22Rv1 (cell line): ENCODE measurements around the gene TNFRSF8.

ENCODE experiments used
- H3K27ac ChIP-seq: fragments of 450-650 bp; 2 replicates; pipeline ENCODE4 v1.5.1; 2017
- CTCF ChIP-seq: fragments of 450-650 bp; IDR thresholded peaks from 2 replicates; pipeline ENCODE4 v1.5.1; 2017; ENCODE audit warnings: mild to moderate bottlenecking
- ZFX ChIP-seq: fragments of 450-650 bp; IDR thresholded peaks from 2 replicates; pipeline ENCODE4 v1.6.1; 2017; ENCODE audit warnings: antibody characterized with exemption, borderline replicate concordance

The TNFRSF8 gene

GRCh38 chr1:12132078-12132477, 69.0 kb downstream of the TNFRSF8 start:
- no peak overlapping the region for H3K27ac ChIP-seq

DNA sequence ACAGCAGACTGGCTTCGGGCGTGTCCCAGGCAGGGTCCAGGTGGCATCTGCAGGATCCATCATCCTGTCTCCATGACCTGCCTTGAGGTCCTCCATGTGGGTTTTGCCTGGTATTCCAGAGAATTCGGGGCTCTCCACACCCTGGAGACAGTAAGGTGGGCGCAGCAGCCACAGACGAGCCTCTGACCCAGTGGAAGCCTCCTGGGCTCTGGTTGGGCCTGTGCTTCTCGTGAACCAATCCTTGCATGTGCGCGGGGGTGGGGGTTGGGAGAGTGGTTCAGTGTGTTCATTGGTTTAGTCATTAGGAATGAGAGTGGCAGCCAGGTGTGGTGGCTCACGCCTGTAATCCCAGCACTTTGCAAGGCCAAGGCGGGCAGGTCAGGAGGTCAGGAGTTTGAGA, 71.6 kb downstream of the TNFRSF8 start:
- TF ChIP-seq ZFX: no peak
- no peak for TF ChIP-seq CTCF
- H3K27ac ChIP-seq: no peak overlapping the region

More at GRCh38 chr1:12132078-12132477, 69.0 kb downstream of the TNFRSF8 start:
- TF ChIP-seq CTCF: no peak
- TF ChIP-seq ZFX: no peak

- no peak for TF ChIP-seq CTCF
- TF ChIP-seq ZFX: no peak
- H3K27ac ChIP-seq: no peak overlapping the region
Observed at GRCh38 chr1:12135612-12136011, 72.5 kb downstream of the TNFRSF8 start.

DNA sequence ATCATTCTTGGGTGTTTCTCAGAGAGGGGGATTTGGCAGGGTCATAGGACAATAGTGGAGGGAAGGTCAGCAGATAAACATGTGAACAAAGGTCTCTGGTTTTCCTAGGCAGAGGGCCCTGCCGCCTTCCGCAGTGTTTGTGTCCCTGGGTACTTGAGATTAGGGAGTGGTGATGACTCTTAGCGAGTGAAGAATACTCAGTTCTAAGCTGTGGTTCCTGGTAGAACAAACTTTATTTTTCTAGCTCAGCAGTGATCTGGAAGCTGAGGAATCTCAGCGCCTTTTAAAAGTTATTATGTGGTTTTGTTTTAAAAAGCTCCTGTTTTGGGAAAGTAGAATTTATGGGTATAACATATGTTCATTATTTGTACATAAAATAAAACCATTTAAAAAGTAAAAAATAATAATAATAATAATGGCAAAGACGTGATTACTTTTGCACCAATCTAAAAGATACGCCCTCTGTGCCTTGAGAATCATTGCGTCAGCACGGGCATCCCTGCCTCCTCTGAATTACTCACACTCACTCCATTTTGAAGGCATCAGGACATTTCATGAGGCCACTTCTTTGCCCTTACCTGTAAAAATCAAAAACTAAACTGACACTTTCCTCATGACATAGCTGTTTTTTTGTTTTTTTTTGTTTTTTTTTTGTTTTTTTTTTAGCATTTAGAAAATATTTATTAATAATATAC, 74.0 kb downstream of the TNFRSF8 start:
- TF ChIP-seq ZFX: no peak
- TF ChIP-seq CTCF: no peak
- no peak overlapping the region for H3K27ac ChIP-seq

DNA sequence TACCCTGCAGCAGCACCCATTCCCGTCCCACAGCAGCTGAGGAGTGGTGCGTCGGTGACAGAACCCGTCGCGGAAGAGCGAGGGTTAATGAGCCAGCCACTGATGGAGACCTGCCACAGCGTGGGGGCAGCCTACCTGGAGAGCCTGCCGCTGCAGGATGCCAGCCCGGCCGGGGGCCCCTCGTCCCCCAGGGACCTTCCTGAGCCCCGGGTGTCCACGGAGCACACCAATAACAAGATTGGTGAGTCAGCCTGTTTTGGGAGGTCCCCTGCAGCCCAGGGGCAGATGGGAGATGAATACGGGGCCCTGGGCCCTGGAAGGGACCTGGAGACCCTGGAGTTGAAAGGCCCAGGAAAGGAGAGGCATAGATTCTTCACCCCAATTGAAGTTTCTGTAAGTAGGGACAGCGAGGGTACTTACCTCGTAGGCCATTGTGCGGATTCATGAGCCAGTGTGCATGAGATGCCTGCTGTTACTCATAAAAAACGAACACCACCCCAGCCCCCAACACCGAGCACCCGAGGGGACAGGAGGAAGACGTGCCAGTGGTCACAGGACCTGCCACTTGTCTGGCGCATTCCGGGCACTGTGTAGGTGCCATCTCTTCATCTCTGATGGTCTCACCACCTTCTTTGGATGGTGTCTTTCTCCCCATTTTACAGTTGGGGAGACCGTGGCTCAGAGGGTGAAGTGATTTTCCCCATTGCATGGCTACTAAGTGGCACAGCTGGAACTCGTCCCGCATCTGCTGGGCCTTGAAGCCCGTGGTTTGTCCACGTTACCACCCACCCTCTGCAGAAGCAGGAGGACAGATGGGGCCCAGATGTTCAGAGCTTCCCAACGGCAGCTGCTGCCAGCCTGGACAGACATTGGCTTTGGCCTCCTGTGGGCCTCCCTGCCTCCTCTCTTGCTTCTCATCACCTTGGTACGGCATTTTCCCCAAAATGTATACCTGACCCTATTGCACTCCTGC, 75.4 kb downstream of the TNFRSF8 start:
- TF ChIP-seq ZFX (no peak), CTCF (no peak)
- no peak overlapping the region for H3K27ac ChIP-seq

DNA sequence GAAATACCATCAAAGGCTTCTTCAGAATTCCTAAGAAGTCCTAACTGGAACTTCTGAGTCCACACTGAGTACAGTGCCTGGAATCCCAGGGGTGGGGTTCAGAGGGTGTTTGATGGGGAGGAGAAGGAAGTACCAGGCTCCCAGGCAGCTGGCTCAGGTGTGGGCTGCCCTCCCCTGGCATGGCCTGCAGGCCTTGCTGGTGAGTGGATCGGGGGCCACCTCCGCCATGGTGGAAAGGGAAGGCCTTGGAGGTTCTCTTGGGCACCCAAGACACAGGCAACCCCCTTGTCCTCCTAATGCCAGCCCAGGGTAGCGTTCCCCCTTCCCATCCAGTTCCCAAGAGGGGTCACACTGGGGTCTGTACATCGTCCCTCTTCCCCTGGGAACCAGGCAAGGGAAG, 76.9 kb downstream of the TNFRSF8 start:
- TF ChIP-seq CTCF (no peak), ZFX (no peak)
- no peak overlapping the region for H3K27ac ChIP-seq
